ENCODE data around the gene LRMDA. TPM values are rescaled to one million over a fixed set of nuclear protein-coding genes. Genes with fewer than 3 reads are reported as not detected.

The LRMDA gene
- total RNA-seq, 4 donors from 2014 or later, result 1.4 to 23.1 (median 3.6) TPM

DNA sequence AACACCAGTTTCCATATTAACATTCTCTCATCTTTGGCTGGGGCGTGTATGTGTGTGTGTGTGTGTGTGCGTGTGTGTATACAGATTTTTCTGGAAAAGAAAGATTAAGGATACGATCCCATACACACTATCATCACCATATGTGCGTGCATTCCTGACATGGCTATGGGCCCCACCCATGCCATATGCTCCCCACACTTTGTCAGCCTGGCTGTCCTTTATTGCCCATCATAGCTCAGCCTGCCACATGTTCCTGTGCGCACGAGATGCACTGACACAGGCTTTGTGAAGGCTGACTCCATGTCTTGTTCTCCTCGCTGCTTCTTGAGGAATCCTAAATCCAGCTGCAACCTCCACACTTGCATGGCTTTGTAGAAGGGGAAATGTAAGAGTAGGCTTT lies 984.1 kb downstream of the LRMDA start:
- TF ChIP-seq, protein P1, sequence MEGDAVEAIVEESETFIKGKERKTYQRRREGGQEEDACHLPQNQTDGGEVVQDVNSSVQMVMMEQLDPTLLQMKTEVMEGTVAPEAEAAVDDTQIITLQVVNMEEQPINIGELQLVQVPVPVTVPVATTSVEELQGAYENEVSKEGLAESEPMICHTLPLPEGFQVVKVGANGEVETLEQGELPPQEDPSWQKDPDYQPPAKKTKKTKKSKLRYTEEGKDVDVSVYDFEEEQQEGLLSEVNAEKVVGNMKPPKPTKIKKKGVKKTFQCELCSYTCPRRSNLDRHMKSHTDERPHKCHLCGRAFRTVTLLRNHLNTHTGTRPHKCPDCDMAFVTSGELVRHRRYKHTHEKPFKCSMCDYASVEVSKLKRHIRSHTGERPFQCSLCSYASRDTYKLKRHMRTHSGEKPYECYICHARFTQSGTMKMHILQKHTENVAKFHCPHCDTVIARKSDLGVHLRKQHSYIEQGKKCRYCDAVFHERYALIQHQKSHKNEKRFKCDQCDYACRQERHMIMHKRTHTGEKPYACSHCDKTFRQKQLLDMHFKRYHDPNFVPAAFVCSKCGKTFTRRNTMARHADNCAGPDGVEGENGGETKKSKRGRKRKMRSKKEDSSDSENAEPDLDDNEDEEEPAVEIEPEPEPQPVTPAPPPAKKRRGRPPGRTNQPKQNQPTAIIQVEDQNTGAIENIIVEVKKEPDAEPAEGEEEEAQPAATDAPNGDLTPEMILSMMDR (IDR thresholded peaks at IDR 0.05), result no peak
- TF ChIP-seq POLR2A (IDR thresholded peaks at IDR 0.05), result no peak
- H3K36me3 ChIP-seq, result no peaks in the 10 kb centered on the region
- peak in 1 of 3 donors; percentile 52 for DNase-seq
- no peak overlapping the region for H3K4me3 ChIP-seq
- no peak overlapping the region for H3K27ac ChIP-seq
- no peaks in the 10 kb centered on the region for H3K4me1 ChIP-seq
- H3K27me3 ChIP-seq, result no peaks in the 10 kb centered on the region
- H3K9me3 ChIP-seq, result no peaks in the 10 kb centered on the region

DNA sequence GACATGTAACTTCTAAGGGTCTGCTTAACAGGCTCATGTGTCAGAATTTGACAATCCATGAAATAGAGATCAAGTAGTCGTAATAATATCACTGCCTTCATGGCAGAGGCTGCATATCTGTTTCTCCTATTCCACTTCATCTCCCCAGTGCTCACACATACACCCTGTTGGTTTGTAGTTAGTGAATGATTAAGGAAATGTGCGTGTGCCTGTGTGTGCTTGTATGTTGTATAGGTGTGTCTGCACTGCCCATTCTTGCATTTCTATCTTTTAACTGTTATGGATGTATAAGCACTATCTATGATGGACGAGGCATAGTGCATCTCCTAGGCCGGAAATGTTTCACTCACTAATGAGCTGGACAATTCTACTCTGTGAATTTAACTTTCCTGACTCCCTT lies 985.2 kb downstream of the LRMDA start:
- no peak for DNase-seq
- TF ChIP-seq, protein P1 (IDR thresholded peaks at IDR 0.05), result no peak
- TF ChIP-seq POLR2A (IDR thresholded peaks at IDR 0.05), result no peak
- Histone ChIP-seq H3K27me3 (no peaks in the 10 kb centered on the region), H3K4me1 (no peaks in the 10 kb centered on the region), H3K9me3 (no peaks in the 10 kb centered on the region), H3K4me3 (no peak overlapping the region), H3K36me3 (no peaks in the 10 kb centered on the region), H3K27ac (no peak overlapping the region)

DNA sequence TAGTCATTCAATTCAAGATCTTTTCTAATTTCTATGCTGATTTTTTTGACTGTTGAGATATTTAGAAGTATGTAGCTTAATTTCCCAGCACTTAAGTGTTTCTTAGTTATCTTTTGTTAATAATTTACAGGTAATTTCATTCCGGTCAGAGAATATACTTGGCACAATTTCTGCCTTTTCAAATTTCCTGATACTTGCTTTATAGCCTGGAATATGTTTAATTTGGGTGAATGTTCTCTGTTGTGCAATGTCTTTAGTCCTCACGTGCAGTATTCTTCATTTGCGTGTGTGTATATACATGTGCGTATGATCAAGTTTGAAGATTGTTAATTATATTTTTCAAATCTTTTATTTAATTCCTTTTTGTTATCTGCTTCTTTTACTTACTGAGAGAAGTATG lies 989.3 kb downstream of the LRMDA start:
- DNase-seq, result no peak
- no peak overlapping the region for H3K4me3 ChIP-seq
- H3K27ac ChIP-seq, result no peak overlapping the region
- H3K9me3 ChIP-seq, result no peaks in the 10 kb centered on the region
- TF ChIP-seq POLR2A (IDR thresholded peaks at IDR 0.05), result no peak
- TF ChIP-seq, protein P1 (IDR thresholded peaks at IDR 0.05), result no peak
- no peaks in the 10 kb centered on the region for H3K36me3 ChIP-seq
- no peaks in the 10 kb centered on the region for H3K27me3 ChIP-seq
- no peaks in the 10 kb centered on the region for H3K4me1 ChIP-seq

DNA sequence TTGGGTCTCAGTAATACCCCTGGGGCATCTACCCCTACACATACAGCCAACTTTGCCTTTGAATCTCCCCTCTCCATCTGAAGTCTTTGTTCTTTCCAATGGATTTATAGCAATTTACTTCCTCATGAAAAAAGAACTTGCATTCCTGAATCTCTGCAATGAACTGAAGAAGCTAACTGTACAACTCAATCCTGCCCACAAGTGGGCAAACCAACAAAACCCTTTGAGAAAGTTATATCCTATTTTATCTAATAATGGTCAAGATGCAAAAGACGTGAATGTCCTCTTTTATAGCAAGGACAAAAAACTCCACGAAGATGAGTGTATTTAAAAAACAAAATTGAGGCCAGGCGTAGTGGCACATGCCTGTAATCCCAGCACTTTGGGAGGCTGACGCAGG lies 991.3 kb downstream of the LRMDA start:
- H3K27me3 ChIP-seq, result no peaks in the 10 kb centered on the region
- H3K36me3 ChIP-seq, result no peaks in the 10 kb centered on the region
- H3K4me3 ChIP-seq, result no peak overlapping the region
- TF ChIP-seq, protein P1 (IDR thresholded peaks at IDR 0.05), result no peak
- no peak for TF ChIP-seq POLR2A (IDR thresholded peaks at IDR 0.05)
- DNase-seq, result no peak
- H3K9me3 ChIP-seq, result no peaks in the 10 kb centered on the region
- H3K27ac ChIP-seq, result no peak overlapping the region
- no peaks in the 10 kb centered on the region for H3K4me1 ChIP-seq

DNA sequence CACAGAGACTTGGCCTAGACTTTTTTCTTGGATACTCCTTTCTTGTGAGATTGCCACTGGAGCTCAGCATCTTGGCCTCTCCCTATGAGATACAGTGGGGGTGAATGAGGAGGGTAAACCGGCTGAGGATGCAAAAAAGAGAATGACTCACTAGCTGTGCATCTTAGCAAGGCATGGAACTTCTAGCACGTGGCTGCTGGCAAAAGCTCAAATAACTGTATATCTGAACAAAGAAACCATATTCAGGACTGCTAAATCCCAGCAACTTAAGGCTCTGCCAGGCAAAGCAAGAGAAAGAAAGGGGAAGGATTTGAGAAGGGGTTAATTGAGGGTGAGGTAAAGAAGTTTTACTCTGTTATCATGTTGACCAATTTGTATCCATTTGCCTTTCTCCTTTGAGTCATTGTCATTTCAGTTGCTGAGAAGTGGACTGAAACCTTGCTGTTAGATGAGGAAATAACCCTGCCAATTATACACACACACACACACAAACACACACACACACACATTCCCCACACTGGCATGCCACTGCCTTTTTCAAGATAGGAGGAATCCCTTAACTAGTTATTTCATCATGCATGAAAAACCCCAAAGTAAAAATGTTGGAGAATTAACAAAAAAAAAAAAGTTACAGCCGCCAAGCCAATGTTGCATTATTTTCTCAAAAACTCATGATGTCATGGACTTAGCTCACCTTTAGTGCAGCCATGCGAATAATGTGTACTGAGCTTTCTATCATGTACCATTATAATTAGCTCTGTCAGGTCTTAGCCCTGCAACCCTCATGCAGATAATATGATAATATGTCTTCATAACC lies 997.3 kb downstream of the LRMDA start:
- TF ChIP-seq, protein P1 (IDR thresholded peaks at IDR 0.05), result no peak
- TF ChIP-seq POLR2A (IDR thresholded peaks at IDR 0.05), result no peak
- Histone ChIP-seq H3K4me1 (no peaks in the 10 kb centered on the region), H3K4me3 (no peak overlapping the region), H3K27me3 (no peaks in the 10 kb centered on the region), H3K9me3 (no peaks in the 10 kb centered on the region), H3K36me3 (no peaks in the 10 kb centered on the region), H3K27ac (no peak overlapping the region)
- DNase-seq, result no peak
